IMR-90 (cell line): ENCODE results near the gene ZNF473.

Experiments used
- CEBPB ChIP-seq: IDR thresholded peaks from 2 replicates; pipeline ENCODE4 v1.6.1; 2012; ENCODE audit warnings: low read depth, low read length, improper control_type of control experiment
- CHD1 ChIP-seq: IDR thresholded peaks from 2 replicates; pipeline ENCODE4 v1.6.1; 2012; ENCODE audit warnings: low read depth, low read length, improper control_type of control experiment
- CTCF ChIP-seq: conservative IDR thresholded peaks from 2 replicates; pipeline ENCODE4 v1.5.1; 2012; ENCODE audit warnings: mild to moderate bottlenecking, low read depth, low read length, improper control_type of control experiment
- ELK1 ChIP-seq: fragments of 150-350 bp; IDR thresholded peaks from 2 replicates; pipeline ENCODE4 v1.6.1; 2016; ENCODE audit warnings: low read depth, mild to moderate bottlenecking, low read length, moderate library complexity, borderline replicate concordance
- MAFK ChIP-seq: IDR thresholded peaks from 2 replicates; pipeline ENCODE4 v1.6.1; 2012; ENCODE audit warnings: low read depth, low read length, improper control_type of control experiment
- MAZ ChIP-seq: IDR thresholded peaks from 2 replicates; pipeline ENCODE4 v1.6.1; 2012; ENCODE audit warnings: low read depth, mild to moderate bottlenecking, low read length, improper control_type of control experiment, moderate library complexity, borderline replicate concordance
- MXI1 ChIP-seq: IDR thresholded peaks from 2 replicates; pipeline ENCODE4 v1.6.1; 2012; ENCODE audit warnings: low read depth, mild to moderate bottlenecking, low read length, moderate library complexity, borderline replicate concordance
- POLR2A ChIP-seq: IDR thresholded peaks from 2 replicates; pipeline ENCODE4 v1.6.1; 2012; ENCODE audit warnings: mild to moderate bottlenecking, low read depth, low read length
- RAD21 ChIP-seq: IDR thresholded peaks from 2 replicates; pipeline ENCODE4 v1.6.1; 2012; ENCODE audit warnings: low read length, improper control_type of control experiment
- RCOR1 ChIP-seq: IDR thresholded peaks from 2 replicates; pipeline ENCODE4 v1.6.1; 2012; ENCODE audit warnings: mild to moderate bottlenecking, low read length, improper control_type of control experiment; ENCODE audit not compliant: insufficient replicate concordance
- RFX5 ChIP-seq: IDR thresholded peaks from 2 replicates; pipeline ENCODE4 v1.8.0; 2012; ENCODE audit warnings: low read depth, mild to moderate bottlenecking, low read length, moderate library complexity
- SMC3 ChIP-seq: fragments of 150-350 bp; IDR thresholded peaks from 2 replicates; pipeline ENCODE4 v1.6.1; 2016; ENCODE audit warnings: low read depth, mild to moderate bottlenecking, antibody characterized with exemption, low read length, moderate library complexity

- TF ChIP-seq CTCF (no peak), MAZ (no peak), CEBPB (no peak), ELK1 (no peak), POLR2A (no peak), RCOR1 (no peak), CHD1 (no peak), MXI1 (no peak), RAD21 (no peak), RFX5 (no peak), MAFK (no peak), SMC3 (no peak)
Observed at GRCh38 chr19:49977881-49978280, 47.9 kb upstream of the ZNF473 start.
